ENCODE results near the gene DCP1A. TPM values are rescaled to one million over a fixed set of nuclear protein-coding genes. Genes with fewer than 3 reads are reported as not detected.

Gene DCP1A
- polyA plus RNA-seq, 1 of the 3 experiments (the other 2 are of a cell fraction), result 12.9 TPM

GRCh38 chr3:53235545-53235944 is 111.8 kb downstream of the DCP1A start:
- peaks cover 49 to 75% of the 10 kb centered on the region in 2 experiments for H3K36me3 ChIP-seq (replicated peaks in 1 of 2; ENCODE audit: control insufficient read depth in 1 of 2, insufficient read depth in 2 of 2, low read length in 1 of 2)
- H3K4me3 ChIP-seq (ENCODE audit: low read depth in 2 of 2, low read length in 1 of 2), result no peak overlapping the region
- CTCF ChIA-PET, result interaction anchor here (1.2 to 1.3 kb wide), 2 partner anchors 9 to 16 kb away, joined by 3 read pairs; no protein-coding TSS in a partner anchor
- H3K4me1 ChIP-seq (ENCODE audit: control insufficient read depth in 1 of 2, insufficient read depth in 2 of 2, low read depth in 1 of 2, low read length in 1 of 2), result peaks cover 20 to 31% of the 10 kb centered on the region in 2 experiments; a peak in 3 of 4 replicates
- H3K79me2 ChIP-seq (ENCODE audit: insufficient read depth), result peaks cover 48% of the 10 kb centered on the region
- no peaks in the 10 kb centered on the region for H4K20me1 ChIP-seq (ENCODE audit: insufficient read depth)
- TF ChIP-seq NFIC (IDR thresholded peaks at IDR 0.05; ENCODE audit: borderline replicate concordance) (no peak), TAF1 (IDR thresholded peaks at IDR 0.05; ENCODE audit: borderline replicate concordance, low read depth, low read length) (no peak), FOSL2 (IDR thresholded peaks at IDR 0.05; ENCODE audit: borderline replicate concordance, low read depth) (no peak), USF1 (IDR thresholded peaks at IDR 0.05; ENCODE audit: borderline replicate concordance, low read depth) (no peak), YY1 (IDR thresholded peaks at IDR 0.05; ENCODE audit: low read depth) (no peak), RXRA (IDR thresholded peaks at IDR 0.05; ENCODE audit: borderline replicate concordance, low read depth) (no peak)
- TF ChIP-seq, protein P1, sequence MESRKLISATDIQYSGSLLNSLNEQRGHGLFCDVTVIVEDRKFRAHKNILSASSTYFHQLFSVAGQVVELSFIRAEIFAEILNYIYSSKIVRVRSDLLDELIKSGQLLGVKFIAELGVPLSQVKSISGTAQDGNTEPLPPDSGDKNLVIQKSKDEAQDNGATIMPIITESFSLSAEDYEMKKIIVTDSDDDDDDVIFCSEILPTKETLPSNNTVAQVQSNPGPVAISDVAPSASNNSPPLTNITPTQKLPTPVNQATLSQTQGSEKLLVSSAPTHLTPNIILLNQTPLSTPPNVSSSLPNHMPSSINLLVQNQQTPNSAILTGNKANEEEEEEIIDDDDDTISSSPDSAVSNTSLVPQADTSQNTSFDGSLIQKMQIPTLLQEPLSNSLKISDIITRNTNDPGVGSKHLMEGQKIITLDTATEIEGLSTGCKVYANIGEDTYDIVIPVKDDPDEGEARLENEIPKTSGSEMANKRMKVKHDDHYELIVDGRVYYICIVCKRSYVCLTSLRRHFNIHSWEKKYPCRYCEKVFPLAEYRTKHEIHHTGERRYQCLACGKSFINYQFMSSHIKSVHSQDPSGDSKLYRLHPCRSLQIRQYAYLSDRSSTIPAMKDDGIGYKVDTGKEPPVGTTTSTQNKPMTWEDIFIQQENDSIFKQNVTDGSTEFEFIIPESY (IDR thresholded peaks at IDR 0.05; ENCODE audit: borderline replicate concordance, low read depth), result no peak
- TF ChIP-seq, protein P2, sequence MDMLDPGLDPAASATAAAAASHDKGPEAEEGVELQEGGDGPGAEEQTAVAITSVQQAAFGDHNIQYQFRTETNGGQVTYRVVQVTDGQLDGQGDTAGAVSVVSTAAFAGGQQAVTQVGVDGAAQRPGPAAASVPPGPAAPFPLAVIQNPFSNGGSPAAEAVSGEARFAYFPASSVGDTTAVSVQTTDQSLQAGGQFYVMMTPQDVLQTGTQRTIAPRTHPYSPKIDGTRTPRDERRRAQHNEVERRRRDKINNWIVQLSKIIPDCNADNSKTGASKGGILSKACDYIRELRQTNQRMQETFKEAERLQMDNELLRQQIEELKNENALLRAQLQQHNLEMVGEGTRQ (IDR thresholded peaks at IDR 0.05; ENCODE audit: borderline replicate concordance, low read depth, low read length), result no peak
- H3F3A ChIP-seq (replicated peaks; ENCODE audit: insufficient read depth), result peaks cover 39% of the 10 kb centered on the region
- H3K4me2 ChIP-seq, result no peak overlapping the region
- no peak for DNase-seq
- peak overlapping the region; percentile 24; the same call in 1 of the 2 replicates for H3K9ac ChIP-seq
- H3K9me2 ChIP-seq, result no peaks in the 10 kb centered on the region
- no peak overlapping the region for H2AFZ ChIP-seq (ENCODE audit: low read depth)
- H3K9me3 ChIP-seq, result no peaks in the 10 kb centered on the region
- WGBS (ENCODE audit: low lambda C conversion rate), result 79% methylated on average over 5 of the region's 6 CpGs
- no peaks in the 10 kb centered on the region for H3K27me3 ChIP-seq (ENCODE audit: insufficient read depth)
- POLR2A ChIA-PET, result no interaction called here
- peak overlapping the region; percentile 80 to 97 for H3K27ac ChIP-seq (ENCODE audit: low read depth in 2 of 2, low read length in 1 of 2)

GRCh38 chr3:53234841-53235232 is 112.5 kb downstream of the DCP1A start:
- Histone ChIP-seq H3K79me2 (ENCODE audit: insufficient read depth) (peaks cover 41% of the 10 kb centered on the region), H2AFZ (ENCODE audit: low read depth) (no peak overlapping the region), H3K9ac (no peak overlapping the region), H3K36me3 (replicated peaks in 1 of 2; ENCODE audit: control insufficient read depth in 1 of 2, insufficient read depth in 2 of 2, low read length in 1 of 2) (peaks cover 44 to 75% of the 10 kb centered on the region in 2 experiments), H3F3A (replicated peaks; ENCODE audit: insufficient read depth) (peaks cover 32% of the 10 kb centered on the region), H3K4me3 (ENCODE audit: low read depth in 2 of 2, low read length in 1 of 2) (no peak overlapping the region), H3K4me2 (no peak overlapping the region), H4K20me1 (ENCODE audit: insufficient read depth) (no peaks in the 10 kb centered on the region), H3K9me3 (no peaks in the 10 kb centered on the region), H3K27me3 (ENCODE audit: insufficient read depth) (no peaks in the 10 kb centered on the region), H3K27ac (ENCODE audit: low read depth in 2 of 2, low read length in 1 of 2) (no peak overlapping the region), H3K4me1 (ENCODE audit: control insufficient read depth in 1 of 2, insufficient read depth in 2 of 2, low read depth in 1 of 2, low read length in 1 of 2) (peaks cover 20 to 31% of the 10 kb centered on the region in 2 experiments; a peak in 3 of 4 replicates), H3K9me2 (no peaks in the 10 kb centered on the region)
- no peak for DNase-seq
- 90% methylated on average over 2 of the region's 10 CpGs for WGBS (ENCODE audit: low lambda C conversion rate)
- TF ChIP-seq ELF1 (IDR thresholded peaks at IDR 0.05) (no peak), GABPA (IDR thresholded peaks at IDR 0.05; ENCODE audit: low read depth) (no peak), CTCF (IDR thresholded peaks at IDR 0.05) (no peak), FOSL2 (IDR thresholded peaks at IDR 0.05; ENCODE audit: borderline replicate concordance, low read depth) (no peak)
- TF ChIP-seq, protein P1 (IDR thresholded peaks at IDR 0.05; ENCODE audit: borderline replicate concordance, low read depth), result no peak
- CTCF ChIA-PET, result interaction anchor here (1.0 to 1.2 kb wide), 2 partner anchors 8 to 15 kb away, joined by 3 to 4 read pairs; no protein-coding TSS in a partner anchor
- POLR2A ChIA-PET, result no interaction called here

Data from SK-N-SH (cell line).